ENCODE data around the gene MAML2. TPM values are rescaled to one million over a fixed set of nuclear protein-coding genes. Genes with fewer than 3 reads are reported as not detected.

MAML2 gene
- total and polyA plus RNA-seq, 8 donors: 1.3 to 22.8 (median 12.1) TPM

- TF ChIP-seq EP300 (IDR thresholded peaks at IDR 0.05) (no peak), POLR2AphosphoS5 (IDR thresholded peaks at IDR 0.05) (no peak)
- no peaks in the 10 kb centered on the region for H3K9me3 ChIP-seq
- no peaks in the 10 kb centered on the region for H3K27me3 ChIP-seq
- H3K36me3 ChIP-seq: no peaks in the 10 kb centered on the region
- no peak for DNase-seq
- H3K27ac ChIP-seq: no peak overlapping the region
- H3K4me3 ChIP-seq: no peak overlapping the region
- 90 to 100% (median 95%) methylated on average over 1 of the region's 1 CpG for WGBS, 5 donors
- H3K4me1 ChIP-seq: peaks cover 20 to 37% (median 29%) of the 10 kb centered on the region in 4 donors
- intact Hi-C loops (cut with DNase I; ENCODE audit: low total_unique reads): no loop called here
Measured at GRCh38 chr11:96152623-96153022, 190.4 kb downstream of the MAML2 start.

- Histone ChIP-seq H3K9me3 (no peaks in the 10 kb centered on the region), H3K4me3 (no peak overlapping the region), H3K36me3 (no peaks in the 10 kb centered on the region), H3K27me3 (no peaks in the 10 kb centered on the region), H3K4me1 (peaks cover 10 to 26% (median 21%) of the 10 kb centered on the region in 4 donors), H3K27ac (no peak overlapping the region)
- TF ChIP-seq POLR2AphosphoS5 (IDR thresholded peaks at IDR 0.05): no peak
- intact Hi-C loops (cut with DNase I; ENCODE audit: low total_unique reads): no loop called here
- no peak for DNase-seq
- 89 to 98% (median 97%) methylated on average over 3 of the region's 3 CpGs for WGBS, 5 donors
Measured at GRCh38 chr11:96151501-96151900, 191.5 kb downstream of the MAML2 start.

- DNase-seq: no peak
- WGBS, 5 donors: 81 to 94% (median 90%) methylated on average over 4 of the region's 4 CpGs
- Histone ChIP-seq H3K27ac (no peak overlapping the region), H3K4me1 (peaks cover 5 to 17% (median 12%) of the 10 kb centered on the region in 4 donors), H3K27me3 (no peaks in the 10 kb centered on the region), H3K9me3 (no peaks in the 10 kb centered on the region), H3K4me3 (no peak overlapping the region), H3K36me3 (no peaks in the 10 kb centered on the region)
- intact Hi-C loops (cut with DNase I; ENCODE audit: low total_unique reads): no loop called here
- no peak for TF ChIP-seq POLR2AphosphoS5 (IDR thresholded peaks at IDR 0.05)
- TF ChIP-seq EP300 (IDR thresholded peaks at IDR 0.05): no peak
- TF ChIP-seq POLR2A (IDR thresholded peaks at IDR 0.05): no peak
- TF ChIP-seq CTCF (IDR thresholded peaks at IDR 0.05): no peak
Measured at GRCh38 chr11:96150609-96151008, 192.4 kb downstream of the MAML2 start.

GRCh38 chr11:96149743-96150555, 193.0 kb downstream of the MAML2 start:
- TF ChIP-seq EP300 (IDR thresholded peaks at IDR 0.05) (no peak), POLR2A (IDR thresholded peaks at IDR 0.05) (no peak), POLR2AphosphoS5 (IDR thresholded peaks at IDR 0.05) (no peak), CTCF (IDR thresholded peaks at IDR 0.05) (no peak)
- H3K4me1 ChIP-seq: peaks cover 5 to 10% (median 9%) of the 10 kb centered on the region in 4 donors

GRCh38 chr11:96147906-96148486, 195.0 kb downstream of the MAML2 start:
- intact Hi-C loops (cut with DNase I; ENCODE audit: low total_unique reads): no loop called here
- H3K36me3 ChIP-seq: no peaks in the 10 kb centered on the region
- no peaks in the 10 kb centered on the region for H3K27me3 ChIP-seq
- no peak overlapping the region for H3K4me3 ChIP-seq
- H3K9me3 ChIP-seq: no peaks in the 10 kb centered on the region
- no peak for TF ChIP-seq POLR2AphosphoS5 (IDR thresholded peaks at IDR 0.05)
- no peak for TF ChIP-seq EP300 (IDR thresholded peaks at IDR 0.05)
- TF ChIP-seq POLR2A (IDR thresholded peaks at IDR 0.05): no peak
- no peak for TF ChIP-seq CTCF (IDR thresholded peaks at IDR 0.05)
- no peak for DNase-seq
- no peak overlapping the region for H3K27ac ChIP-seq
- WGBS, 5 donors: 85 to 94% (median 88%) methylated on average over 6 of the region's 6 CpGs
- peaks cover 0 to 9% (median 0%) of the 10 kb centered on the region in 4 donors for H3K4me1 ChIP-seq

More at GRCh38 chr11:96149743-96150555, 193.0 kb downstream of the MAML2 start:
- Histone ChIP-seq H3K27me3 (no peaks in the 10 kb centered on the region), H3K27ac (no peak overlapping the region), H3K36me3 (no peaks in the 10 kb centered on the region), H3K4me3 (no peak overlapping the region), H3K9me3 (no peaks in the 10 kb centered on the region)
- WGBS, 5 donors: 80 to 87% (median 84%) methylated on average over 7 of the region's 7 CpGs
- no peak for DNase-seq
- intact Hi-C loops (cut with DNase I; ENCODE audit: low total_unique reads): no loop called here

Data from stomach (tissue), 9 donors.